H1 (cell line): ENCODE measurements around the gene SLC6A7.

ENCODE experiments used
- FOSL1 ChIP-seq: IDR thresholded peaks from 2 replicates; pipeline ENCODE4 v1.6.1; 2011; ENCODE audit warnings: mild to moderate bottlenecking, low read depth, low read length, moderate library complexity; ENCODE audit not compliant: insufficient read depth
- POLR2AphosphoS5 ChIP-seq: IDR thresholded peaks from 2 replicates; pipeline ENCODE4 v1.6.1; 2011; ENCODE audit warnings: low read depth, low read length

DNA sequence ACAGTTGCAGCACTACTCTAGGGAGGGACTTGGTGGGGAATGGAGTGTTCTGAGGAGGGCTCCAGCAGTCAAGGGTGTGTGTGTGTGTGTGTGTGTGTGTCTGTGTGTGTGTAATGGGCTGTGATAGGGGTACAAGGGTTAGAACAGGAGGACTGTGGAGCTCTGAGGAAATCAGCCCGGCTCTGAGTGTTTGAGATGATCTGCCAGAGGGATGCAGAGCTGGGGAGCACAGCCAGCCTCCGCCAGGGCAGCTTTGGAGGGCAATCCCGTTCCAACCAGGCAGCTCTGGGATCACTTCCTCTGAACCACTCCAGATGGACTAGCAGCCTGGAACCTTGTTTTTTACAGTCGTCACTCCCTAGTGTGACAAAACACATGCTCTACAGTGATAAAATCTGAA lies 3.0 kb upstream of the SLC6A7 start:
- TF ChIP-seq FOSL1 (no peak), POLR2AphosphoS5 (no peak)
